HG03521 (cell line): ENCODE data around the gene IL15.

Source experiments
- ATAC-seq: cut with Tn5 transposase; IDR thresholded peaks from one replicate; pipeline ENCODE4 v1.9.1; 2021; ENCODE audit warnings: mild to moderate bottlenecking, moderate library complexity; ENCODE audit not compliant: unreplicated experiment

IL15 gene

DNA sequence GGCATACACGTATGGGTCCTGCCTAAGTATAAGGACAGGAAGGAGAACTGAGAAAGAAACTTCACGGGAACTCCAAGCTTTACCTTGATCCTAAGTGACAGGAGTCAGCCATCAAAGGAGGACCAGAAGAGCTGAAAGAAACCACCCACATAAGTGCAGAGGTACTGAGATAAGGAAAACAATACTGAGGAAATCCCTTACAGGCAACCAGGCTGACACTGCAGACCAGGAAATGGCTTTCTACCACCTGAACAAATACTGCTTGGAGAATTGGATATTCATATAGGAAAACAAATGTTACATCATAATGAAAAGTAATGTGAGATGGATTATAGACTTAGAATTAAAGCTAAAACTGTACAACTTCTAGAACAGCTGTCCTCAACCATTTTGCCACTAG is 127.0 kb downstream of the IL15 start:
- ATAC-seq, result no peak

DNA sequence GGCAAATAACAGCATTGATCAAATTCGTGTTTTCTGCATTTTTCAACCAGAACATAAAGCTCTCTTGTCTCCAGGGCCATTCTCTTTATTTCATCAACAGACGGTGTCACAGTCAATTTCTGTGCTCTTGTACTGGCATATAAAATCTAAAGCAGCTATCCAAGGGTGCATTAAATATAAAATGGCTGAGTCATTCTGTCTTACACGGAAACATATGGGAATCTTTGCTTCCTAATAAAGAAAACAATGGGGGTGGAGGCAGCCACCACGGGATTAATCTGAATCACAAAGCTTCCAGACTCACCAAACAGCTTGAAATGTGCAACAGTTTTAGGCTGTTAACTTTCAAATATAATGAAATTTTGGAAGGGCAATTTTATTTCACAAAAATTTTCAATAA is 132.6 kb downstream of the IL15 start:
- ATAC-seq, result no peak

DNA sequence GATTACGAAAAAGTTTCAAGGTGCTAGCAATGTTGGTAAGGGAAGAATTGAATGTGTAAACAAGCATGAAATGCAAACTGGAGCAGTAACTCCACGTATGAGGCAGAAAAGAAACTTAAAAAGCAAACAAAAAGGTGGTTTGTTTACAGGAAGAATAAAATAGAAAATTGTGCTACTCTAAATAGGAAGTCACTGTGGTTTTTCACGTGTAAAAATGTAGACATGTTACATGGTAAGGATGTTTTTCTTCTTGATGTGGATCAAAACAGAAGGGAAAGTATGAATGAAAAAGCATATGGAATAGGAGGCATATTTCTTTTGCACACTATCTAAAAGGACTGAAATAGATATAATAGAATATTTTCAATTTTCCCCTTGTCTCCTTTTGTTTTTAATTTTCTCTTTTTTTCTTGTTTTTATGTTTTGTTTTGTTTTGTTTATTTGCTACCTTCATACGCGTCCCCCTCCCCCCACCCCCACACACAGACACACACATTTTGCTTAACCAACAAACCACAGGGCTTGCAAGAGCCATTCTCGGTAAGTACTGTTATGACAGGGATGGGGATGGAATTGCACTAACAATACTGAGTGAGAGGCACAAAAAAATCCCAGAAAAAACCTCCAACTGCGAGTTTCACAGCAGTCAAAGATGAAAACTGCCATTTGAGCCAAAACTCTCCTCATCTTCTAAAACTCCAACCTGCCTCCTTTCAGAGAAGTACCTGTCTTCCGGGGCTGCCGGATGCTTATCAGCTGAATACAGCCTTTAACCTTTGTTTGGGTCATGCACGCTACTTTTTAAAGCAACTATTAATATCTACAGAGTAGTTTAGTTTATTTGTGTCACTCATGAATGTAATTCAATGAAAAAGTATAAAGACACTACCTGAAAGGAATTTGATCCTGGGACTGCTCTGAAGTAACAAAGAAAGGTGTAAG is 135.8 kb downstream of the IL15 start:
- ATAC-seq, result no peak

DNA sequence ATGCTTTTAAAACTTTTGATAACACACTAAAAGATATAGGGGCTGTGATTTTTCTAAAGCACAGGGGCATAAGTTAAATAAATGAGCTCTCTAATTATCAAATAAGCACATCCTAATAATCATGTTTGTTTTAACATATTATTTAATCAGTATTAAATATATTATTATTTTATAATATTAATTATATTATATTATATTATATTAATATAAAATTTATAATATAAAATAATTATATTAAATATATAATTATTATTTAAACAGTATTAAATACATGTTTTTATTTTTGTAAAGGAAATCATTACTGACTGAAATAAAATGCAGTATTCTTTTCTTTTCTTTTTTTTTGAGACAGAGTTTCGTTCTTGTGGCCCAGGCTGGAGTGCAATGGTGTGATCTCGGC is 136.5 kb downstream of the IL15 start:
- ATAC-seq, result no peak

DNA sequence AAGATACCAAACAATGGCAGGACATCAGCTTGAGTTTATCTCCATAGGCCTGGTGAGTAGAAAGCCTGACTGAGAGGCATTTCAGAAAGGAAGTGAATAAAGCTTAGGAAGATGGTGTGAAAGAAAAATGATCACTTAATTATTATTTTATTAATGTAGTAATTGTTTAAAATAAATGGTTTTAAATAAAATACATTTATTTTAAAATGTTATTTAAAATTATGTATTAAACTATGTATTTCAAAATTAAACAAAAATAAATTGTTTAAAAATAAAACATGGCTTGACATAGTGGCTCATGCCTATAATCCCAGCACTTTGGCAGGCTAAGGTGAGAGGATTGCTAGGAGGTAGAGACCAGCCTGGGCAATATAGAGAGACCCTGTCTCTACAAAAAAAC is 145.8 kb downstream of the IL15 start:
- ATAC-seq, result no peak
